Fibroblast of villous mesenchyme (primary cell): ENCODE data around the gene RNF112. TPM values are rescaled to one million over a fixed set of nuclear protein-coding genes. Genes with fewer than 3 reads are reported as not detected.
"Not testable (repeated sequence)": the region's sequence is repeated elsewhere in the genome, so short reads cannot be mapped to it uniquely, and the experiment has no call there.

ENCODE experiments used
- DNase-seq: peaks from one replicate; pipeline ENCODE4 v3.0.0-alpha.2; 2010; ENCODE audit warnings: low read depth
- H3K4me3 ChIP-seq: 2 replicates; pipeline ENCODE4 v1.5.1; 2011; ENCODE audit warnings: low read depth, mild to moderate bottlenecking, low read length
- small RNA-seq: library from RNA; depleted of rRNA; stranded (forward); fragments of <200 nt; gene quantifications from one replicate; pipeline ENCODE3, GENCODE V24; 2012
- total RNA-seq: library from RNA; depleted of rRNA; stranded (reverse); fragments of >200 nt; gene quantifications from 2 replicates; pipeline ENCODE4 v1.2.3, GENCODE V29; 2012
- TF ChIP-seq, protein P1 (sequence below): IDR thresholded peaks from 2 replicates; pipeline ENCODE4 v1.5.1; 2012; ENCODE audit warnings: low read depth, mild to moderate bottlenecking, low read length; ENCODE audit not compliant: insufficient read depth

The RNF112 gene
- total RNA-seq, 1 donor, result 0.86 TPM

GRCh38 chr17:19461681-19462080, 50.6 kb downstream of the RNF112 start:
- H3K4me3 ChIP-seq, result no peak overlapping the region
- DNase-seq, result no peak
- TF ChIP-seq, protein P1, sequence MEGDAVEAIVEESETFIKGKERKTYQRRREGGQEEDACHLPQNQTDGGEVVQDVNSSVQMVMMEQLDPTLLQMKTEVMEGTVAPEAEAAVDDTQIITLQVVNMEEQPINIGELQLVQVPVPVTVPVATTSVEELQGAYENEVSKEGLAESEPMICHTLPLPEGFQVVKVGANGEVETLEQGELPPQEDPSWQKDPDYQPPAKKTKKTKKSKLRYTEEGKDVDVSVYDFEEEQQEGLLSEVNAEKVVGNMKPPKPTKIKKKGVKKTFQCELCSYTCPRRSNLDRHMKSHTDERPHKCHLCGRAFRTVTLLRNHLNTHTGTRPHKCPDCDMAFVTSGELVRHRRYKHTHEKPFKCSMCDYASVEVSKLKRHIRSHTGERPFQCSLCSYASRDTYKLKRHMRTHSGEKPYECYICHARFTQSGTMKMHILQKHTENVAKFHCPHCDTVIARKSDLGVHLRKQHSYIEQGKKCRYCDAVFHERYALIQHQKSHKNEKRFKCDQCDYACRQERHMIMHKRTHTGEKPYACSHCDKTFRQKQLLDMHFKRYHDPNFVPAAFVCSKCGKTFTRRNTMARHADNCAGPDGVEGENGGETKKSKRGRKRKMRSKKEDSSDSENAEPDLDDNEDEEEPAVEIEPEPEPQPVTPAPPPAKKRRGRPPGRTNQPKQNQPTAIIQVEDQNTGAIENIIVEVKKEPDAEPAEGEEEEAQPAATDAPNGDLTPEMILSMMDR, result no peak

DNA sequence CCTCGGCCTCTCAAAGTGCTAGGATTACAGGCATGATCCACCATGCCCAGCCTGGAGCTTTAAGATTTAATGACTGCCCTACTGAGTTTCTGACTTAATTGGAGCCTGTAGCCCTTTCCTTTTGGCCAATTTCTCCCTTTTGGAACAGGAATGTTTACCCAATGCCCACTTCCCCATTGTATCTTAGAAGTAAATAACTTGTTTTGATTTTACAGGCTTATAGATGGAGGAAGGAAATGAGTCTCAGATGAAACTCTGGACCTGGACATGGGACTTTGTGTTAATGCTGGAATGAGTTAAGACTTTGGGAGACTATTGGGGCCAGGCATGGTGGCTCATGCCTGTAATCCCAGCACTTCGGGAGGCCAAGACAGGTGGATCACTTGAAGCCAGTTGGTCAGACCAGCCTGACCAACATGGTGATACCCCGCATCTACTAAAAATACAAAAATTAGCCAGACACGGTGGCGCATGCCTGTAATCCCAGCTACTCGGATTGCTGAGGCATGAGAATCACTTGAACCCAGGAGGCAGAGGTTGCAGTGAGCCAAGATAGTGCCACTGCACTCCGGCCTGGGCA, 51.5 kb downstream of the RNF112 start:
- DNase-seq, result not testable (repeated sequence)

GRCh38 chr17:19464031-19465026, 53.3 kb downstream of the RNF112 start:
- H3K4me3 ChIP-seq, result no peak overlapping the region
- no peak for DNase-seq
- TF ChIP-seq, protein P1, result no peak

More for the DNA sequence above, 51.5 kb downstream of the RNF112 start:
- not testable (repeated sequence) for H3K4me3 ChIP-seq

Small RNA genes lying within 50 kb of the gene (small RNA-seq; reads per million reads assigned to genes)
- not detected for gene RF00537

Other genes with a start within 250 kb of the RNF112 start
- 25.4 and 30.2 TPM in 2 replicates for gene EPN2, start 173.9 kb upstream of the RNF112 start, total RNA-seq
- 40.2 and 42.5 TPM in 2 replicates for gene B9D1, start 48.5 kb upstream of the RNF112 start, total RNA-seq
- gene MAPK7, start 32.7 kb upstream of the RNF112 start, total RNA-seq, result 14.7 and 24.2 TPM in 2 replicates
- 17.7 and 28.7 TPM in 2 replicates for gene MFAP4, start 24.0 kb upstream of the RNF112 start, total RNA-seq
- gene SLC47A1, start 122.6 kb downstream of the RNF112 start, total RNA-seq, result under 0.01 and 0.86 TPM in 2 replicates
- 34.5 and 36.7 TPM in 2 replicates for gene ALDH3A2, start 237.5 kb downstream of the RNF112 start, total RNA-seq